H9 (cell line): Measurements from ENCODE around the gene IQCM. TPM values are rescaled to one million over a fixed set of nuclear protein-coding genes. Genes with fewer than 3 reads are reported as not detected.
A peak's percentile ranks its signal among the peaks of the same experiment; 100 is the strongest.

Source experiments
- DNase-seq: peaks from one replicate; pipeline ENCODE4 v3.0.0-alpha.2; 2017
- H2AFZ ChIP-seq: one replicate; pipeline ENCODE4 v1.6.1; 2013; ENCODE audit warnings: mild to moderate bottlenecking, low read length, control low read depth, moderate library complexity
- H2AK5ac ChIP-seq: 2 replicates; pipeline ENCODE4 v1.6.1; 2013; ENCODE audit warnings: low read length, control low read depth, mixed read lengths; ENCODE audit not compliant: insufficient read length
- H2BK120ac ChIP-seq: one replicate; pipeline ENCODE4 v1.6.1; 2013; ENCODE audit warnings: low read depth, mild to moderate bottlenecking, low read length, control low read depth, inconsistent platforms; ENCODE audit not compliant: poor library complexity, severe bottlenecking
- H2BK12ac ChIP-seq: 2 replicates; pipeline ENCODE4 v1.6.1; 2013; ENCODE audit warnings: low read length, control low read depth, mixed read lengths, low read depth; ENCODE audit not compliant: insufficient read length
- H2BK15ac ChIP-seq: 2 replicates; pipeline ENCODE4 v1.6.1; 2013; ENCODE audit warnings: low read depth, low read length, control low read depth
- H2BK20ac ChIP-seq: one replicate; pipeline ENCODE4 v1.6.1; 2013; ENCODE audit warnings: low read depth, mild to moderate bottlenecking, low read length, control low read depth, inconsistent platforms; ENCODE audit not compliant: poor library complexity, severe bottlenecking
- H2BK5ac ChIP-seq: 2 replicates; pipeline ENCODE4 v1.6.1; 2013; ENCODE audit warnings: low read length, control low read depth, mixed read lengths; ENCODE audit not compliant: insufficient read length
- H3K14ac ChIP-seq: 2 replicates; pipeline ENCODE4 v1.6.1; 2013; ENCODE audit warnings: low read length, control low read depth; ENCODE audit not compliant: insufficient read depth
- H3K18ac ChIP-seq: 2 replicates; pipeline ENCODE4 v1.6.1; 2013; ENCODE audit warnings: low read depth, mild to moderate bottlenecking, mixed read lengths, low read length, control low read depth; ENCODE audit not compliant: insufficient read length
- H3K23ac ChIP-seq: 2 replicates; pipeline ENCODE4 v1.6.1; 2013; ENCODE audit warnings: low read length, control low read depth, mixed read lengths, low read depth; ENCODE audit not compliant: insufficient read length
- H3K23me2 ChIP-seq: 2 replicates; pipeline ENCODE4 v1.6.1; 2013; ENCODE audit warnings: low read depth, mild to moderate bottlenecking, mixed read lengths, low read length, control low read depth; ENCODE audit not compliant: insufficient read length, poor library complexity, severe bottlenecking
- H3K27ac ChIP-seq: 2 replicates; pipeline ENCODE4 v1.5.1; 2013; ENCODE audit warnings: low read length, control low read depth, mixed read lengths, low read depth; ENCODE audit not compliant: insufficient read length
- H3K27me3 ChIP-seq: 2 replicates; pipeline ENCODE4 v1.6.1; 2013; ENCODE audit warnings: low read length, control low read depth, inconsistent platforms; ENCODE audit not compliant: insufficient read depth
- H3K4ac ChIP-seq: 2 replicates; pipeline ENCODE4 v1.6.1; 2013; ENCODE audit warnings: low read depth, mild to moderate bottlenecking, control low read depth, inconsistent platforms, low read length, moderate library complexity
- H3K4me1 ChIP-seq: 2 replicates; pipeline ENCODE4 v1.6.1; 2013; ENCODE audit warnings: low read length, control low read depth, inconsistent platforms; ENCODE audit not compliant: insufficient read depth
- H3K4me2 ChIP-seq: 2 replicates; pipeline ENCODE4 v1.6.1; 2013; ENCODE audit warnings: low read length, control low read depth, mixed read lengths; ENCODE audit not compliant: insufficient read length, insufficient read depth
- H3K56ac ChIP-seq: 2 replicates; pipeline ENCODE4 v1.6.1; 2013; ENCODE audit warnings: low read depth, mild to moderate bottlenecking, mixed read lengths, low read length, control low read depth; ENCODE audit not compliant: insufficient read length
- H3K79me1 ChIP-seq: 2 replicates; pipeline ENCODE4 v1.6.1; 2013; ENCODE audit warnings: low read depth, mild to moderate bottlenecking, moderate library complexity, low read length, control low read depth, inconsistent platforms; ENCODE audit not compliant: insufficient read depth, poor library complexity, severe bottlenecking
- H3K79me2 ChIP-seq: 2 replicates; pipeline ENCODE4 v1.6.1; 2013; ENCODE audit warnings: low read length, control low read depth, inconsistent platforms; ENCODE audit not compliant: insufficient read depth
- H3K9ac ChIP-seq: 2 replicates; pipeline ENCODE4 v1.6.1; 2013; ENCODE audit warnings: low read length, control low read depth, mixed read lengths; ENCODE audit not compliant: insufficient read length; ENCODE audit errors: extremely low read depth
- H3K9me3 ChIP-seq: one replicate; pipeline ENCODE4 v1.6.1; 2013; ENCODE audit warnings: low read depth, low read length, inconsistent platforms; ENCODE audit not compliant: control insufficient read depth
- H3T11ph ChIP-seq: one replicate; pipeline ENCODE4 v1.6.1; 2013; ENCODE audit warnings: mild to moderate bottlenecking, low read length, control low read depth, inconsistent platforms
- H4K20me1 ChIP-seq: one replicate; pipeline ENCODE4 v1.6.1; 2013; ENCODE audit not compliant: control insufficient read depth, insufficient read length, insufficient read depth
- H4K5ac ChIP-seq: 2 replicates; pipeline ENCODE4 v1.6.1; 2013; ENCODE audit warnings: low read depth, mild to moderate bottlenecking, mixed read lengths, low read length, control low read depth; ENCODE audit not compliant: insufficient read length
- H4K8ac ChIP-seq: replicated peaks from 2 replicates; pipeline ENCODE4 v1.6.1; 2013; ENCODE audit warnings: low read length, control low read depth, mixed read lengths, low read depth; ENCODE audit not compliant: insufficient read length
- H4K91ac ChIP-seq: 2 replicates; pipeline ENCODE4 v1.6.1; 2013; ENCODE audit warnings: low read depth, mild to moderate bottlenecking, moderate library complexity, mixed read lengths, low read length, control low read depth; ENCODE audit not compliant: insufficient read length
- H3K27ac Mint-ChIP-seq, 3 experiments: 2 replicates in 2 of 3; 3 replicates in 1 of 3; pipeline ENCODE4 v1.8.0; 2020 to 2021; ENCODE audit warnings: mixed read lengths in 3 of 3, mild to moderate bottlenecking in 1 of 3, moderate library complexity in 1 of 3
- H3K27me3 Mint-ChIP-seq: 2 replicates; pipeline ENCODE4 v1.8.0; 2021; ENCODE audit warnings: low read depth, mild to moderate bottlenecking, moderate library complexity, mixed read lengths
- H3K36me3 Mint-ChIP-seq, 3 experiments: 2 replicates in 2 of 3; 3 replicates in 1 of 3; pipeline ENCODE4 v1.8.0; 2020 to 2021; ENCODE audit warnings: low read depth in 3 of 3, mixed read lengths in 3 of 3; ENCODE audit not compliant: insufficient read depth in 1 of 3
- H3K4me1 Mint-ChIP-seq, 2 experiments: 2 replicates each; pipeline ENCODE4 v1.8.0; 2020; ENCODE audit warnings: mixed read lengths in 2 of 2
- H3K4me3 Mint-ChIP-seq, 2 experiments: 2 replicates in 1 of 2; 3 replicates in 1 of 2; pipeline ENCODE4 v1.8.0; 2020 to 2021; ENCODE audit warnings: mild to moderate bottlenecking in 2 of 2, mixed read lengths in 2 of 2, moderate library complexity in 1 of 2
- H3K9me3 Mint-ChIP-seq, 2 experiments: 2 replicates in 1 of 2; 3 replicates in 1 of 2; pipeline ENCODE4 v1.8.0; 2020; ENCODE audit warnings: mild to moderate bottlenecking in 2 of 2, mixed read lengths in 2 of 2, moderate library complexity in 1 of 2
- WGBS: extraction: QIAGEN DNeasy Blood & Tissue Kit; methylation state at CpG from one replicate; pipeline ENCODE4 v1.1.7; 2013; ENCODE audit warnings: missing lambda C conversion rate, low lambda C conversion rate, mixed read lengths; ENCODE audit not compliant: insufficient read length; ENCODE audit errors: extremely low coverage; 5-methylcytosine and 5-hydroxymethylcytosine counted together
- total RNA-seq: library from RNA; stranded (reverse); gene quantifications from 2 replicates; pipeline ENCODE4 v1.2.1, GENCODE V29; 2021
- TF ChIP-seq, protein P1 (sequence below): fragments of 200-600 bp; sonication (generic); conservative IDR thresholded peaks from 3 replicates; pipeline ENCODE4 v1.8.0; 2021; ENCODE audit warnings: antibody characterized with exemption, mild to moderate bottlenecking

Gene IQCM
- total RNA-seq, 1 experiment from 2014 or later = 0.15 TPM

DNA sequence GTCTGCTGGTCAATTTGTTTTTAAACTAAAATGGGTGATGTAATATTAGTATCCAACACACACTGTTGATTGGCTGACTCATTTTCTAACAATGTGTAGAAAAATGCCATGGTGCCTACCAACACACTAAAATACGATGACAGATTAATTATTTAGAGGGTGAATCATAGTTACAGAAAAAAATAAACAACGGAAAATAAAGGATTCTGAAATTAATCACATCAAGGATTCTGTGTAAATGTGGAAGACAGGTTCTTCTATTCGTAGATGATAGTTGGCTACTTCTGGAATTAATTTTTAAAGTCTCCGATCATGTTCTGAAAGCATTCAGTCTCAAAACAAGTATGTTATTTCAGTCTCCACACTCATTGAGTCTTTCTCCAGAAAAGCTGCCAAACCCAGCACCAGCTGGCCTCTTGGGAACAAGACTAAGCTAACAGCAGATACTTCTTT is 8.2 kb upstream of the IQCM start:
- TF ChIP-seq, protein P1, sequence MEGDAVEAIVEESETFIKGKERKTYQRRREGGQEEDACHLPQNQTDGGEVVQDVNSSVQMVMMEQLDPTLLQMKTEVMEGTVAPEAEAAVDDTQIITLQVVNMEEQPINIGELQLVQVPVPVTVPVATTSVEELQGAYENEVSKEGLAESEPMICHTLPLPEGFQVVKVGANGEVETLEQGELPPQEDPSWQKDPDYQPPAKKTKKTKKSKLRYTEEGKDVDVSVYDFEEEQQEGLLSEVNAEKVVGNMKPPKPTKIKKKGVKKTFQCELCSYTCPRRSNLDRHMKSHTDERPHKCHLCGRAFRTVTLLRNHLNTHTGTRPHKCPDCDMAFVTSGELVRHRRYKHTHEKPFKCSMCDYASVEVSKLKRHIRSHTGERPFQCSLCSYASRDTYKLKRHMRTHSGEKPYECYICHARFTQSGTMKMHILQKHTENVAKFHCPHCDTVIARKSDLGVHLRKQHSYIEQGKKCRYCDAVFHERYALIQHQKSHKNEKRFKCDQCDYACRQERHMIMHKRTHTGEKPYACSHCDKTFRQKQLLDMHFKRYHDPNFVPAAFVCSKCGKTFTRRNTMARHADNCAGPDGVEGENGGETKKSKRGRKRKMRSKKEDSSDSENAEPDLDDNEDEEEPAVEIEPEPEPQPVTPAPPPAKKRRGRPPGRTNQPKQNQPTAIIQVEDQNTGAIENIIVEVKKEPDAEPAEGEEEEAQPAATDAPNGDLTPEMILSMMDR = no peak
- no peaks in the 10 kb centered on the region for H3K4me1 ChIP-seq
- H3K79me2 ChIP-seq = no peaks in the 10 kb centered on the region
- no peak overlapping the region for H3K27ac ChIP-seq
- H3K18ac ChIP-seq = no peak overlapping the region
- H2BK12ac ChIP-seq = no peak overlapping the region
- H3K9me3 ChIP-seq = no peaks in the 10 kb centered on the region
- no peaks in the 10 kb centered on the region for H4K20me1 ChIP-seq
- no peak overlapping the region for H2BK120ac ChIP-seq
- H2AFZ ChIP-seq = no peak overlapping the region
- WGBS = no CpG with 5 or more reads among the region's 4 CpGs
- no peak overlapping the region for H3K9ac ChIP-seq
- Mint-ChIP-seq H3K9me3 (no peaks in the 10 kb centered on the region), H3K27ac (peak overlapping the region in 1 of 3 experiments; percentile 77; a peak in 1 of 7 replicates), H3K4me3 (no peak overlapping the region), H3K27me3 (no peaks in the 10 kb centered on the region), H3K4me1 (peaks cover 0 to 3% of the 10 kb centered on the region in 2 experiments; a peak in 1 of 4 replicates), H3K36me3 (no peaks in the 10 kb centered on the region)
- H3K27me3 ChIP-seq = no peaks in the 10 kb centered on the region
- no peak overlapping the region for H2BK20ac ChIP-seq
- H4K8ac ChIP-seq = no peak overlapping the region
- no peak overlapping the region for H2AK5ac ChIP-seq
- H4K5ac ChIP-seq = no peak overlapping the region
- no peak overlapping the region for H3K56ac ChIP-seq
- no peaks in the 10 kb centered on the region for H3K23me2 ChIP-seq
- no peak overlapping the region for H3T11ph ChIP-seq
- H2BK15ac ChIP-seq = no peak overlapping the region
- no peak overlapping the region for H3K4me2 ChIP-seq
- no peak overlapping the region for H3K23ac ChIP-seq
- no peak overlapping the region for H3K14ac ChIP-seq
- no peak overlapping the region for H2BK5ac ChIP-seq
- DNase-seq = no peak
- no peaks in the 10 kb centered on the region for H3K79me1 ChIP-seq
- H3K4ac ChIP-seq = no peak overlapping the region
- no peak overlapping the region for H4K91ac ChIP-seq
